TTC549 (cell line): ENCODE results near the gene SCARF1.
A peak's percentile ranks its signal among the peaks of the same experiment; 100 is the strongest.

ENCODE experiments used
- FAIRE-seq: peaks from 2 replicates; lab custom pipeline; 2012; peaks lifted over from hg19 to GRCh38; lab: Jason Lieb, UNC

Gene SCARF1

GRCh38 chr17:1628856-1629503, 16.6 kb downstream of the SCARF1 start:
- peak; percentile 57 for FAIRE-seq

GRCh38 chr17:1627982-1628855, 17.3 kb downstream of the SCARF1 start, which contains the start of gene SLC43A2:
TSS of gene SLC43A2 (minus strand) at chr17:1628834. CDS start at chr17:1627874, 960 bp downstream.
- no peak for FAIRE-seq

DNA sequence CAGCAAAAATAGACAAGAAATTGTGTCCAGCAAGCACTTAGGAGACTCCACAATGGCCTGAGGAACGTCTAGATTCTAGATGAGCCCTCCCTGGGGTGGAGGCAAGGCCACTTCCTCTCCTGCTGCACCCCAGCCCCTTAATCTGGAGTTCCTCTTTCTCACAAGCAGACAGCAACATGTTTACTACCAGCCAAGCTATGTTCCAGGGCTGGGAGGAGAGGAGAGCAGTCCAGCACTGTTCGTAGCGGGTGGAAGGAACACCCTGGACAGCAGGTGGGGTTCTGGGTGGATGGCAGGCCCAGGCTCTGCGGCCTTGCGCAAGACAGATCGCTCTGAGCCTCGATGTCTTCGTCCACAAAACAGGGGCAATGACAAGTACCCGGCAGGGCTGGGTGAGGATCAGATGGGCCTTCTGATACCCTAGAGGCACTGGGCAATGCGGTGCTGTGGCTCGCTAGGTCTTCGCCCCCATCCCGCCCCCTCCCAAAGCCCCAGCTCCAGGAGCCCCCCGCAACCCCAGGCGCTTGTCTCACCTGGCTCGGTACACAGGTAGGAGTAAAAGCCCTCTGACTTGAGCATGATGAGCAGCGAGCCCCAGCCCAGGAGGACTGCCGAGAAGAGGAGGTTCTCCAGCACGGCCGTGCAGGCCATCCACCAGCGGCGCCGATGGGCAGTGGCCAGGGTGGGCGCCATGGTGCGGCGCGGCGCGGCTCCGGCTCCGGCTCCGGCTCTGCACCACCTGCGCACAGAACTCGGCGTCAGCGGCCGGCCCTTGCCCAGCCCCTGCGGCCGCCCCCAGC, 18.1 kb downstream of the SCARF1 start:
- FAIRE-seq = no peak

DNA sequence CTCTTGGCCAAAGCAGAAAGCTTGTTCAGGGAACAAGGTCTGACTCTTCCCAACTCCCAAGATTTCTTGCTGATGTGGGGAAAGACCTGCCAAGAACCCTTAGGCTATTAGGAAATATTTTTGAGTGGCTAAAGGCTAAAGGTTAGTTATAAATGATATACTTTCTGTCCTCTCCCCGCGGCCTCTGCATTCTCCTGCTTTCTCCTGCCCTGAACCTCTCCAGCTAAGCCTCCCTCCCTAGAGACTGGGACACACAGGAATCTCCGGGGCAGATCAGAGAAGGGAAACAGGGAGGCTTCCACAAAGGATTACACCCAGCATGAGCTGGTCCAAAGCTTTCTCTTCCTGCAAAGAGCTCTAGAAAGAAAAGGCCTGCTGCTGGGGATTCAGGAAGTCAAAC, 19.2 kb downstream of the SCARF1 start:
- no peak for FAIRE-seq

DNA sequence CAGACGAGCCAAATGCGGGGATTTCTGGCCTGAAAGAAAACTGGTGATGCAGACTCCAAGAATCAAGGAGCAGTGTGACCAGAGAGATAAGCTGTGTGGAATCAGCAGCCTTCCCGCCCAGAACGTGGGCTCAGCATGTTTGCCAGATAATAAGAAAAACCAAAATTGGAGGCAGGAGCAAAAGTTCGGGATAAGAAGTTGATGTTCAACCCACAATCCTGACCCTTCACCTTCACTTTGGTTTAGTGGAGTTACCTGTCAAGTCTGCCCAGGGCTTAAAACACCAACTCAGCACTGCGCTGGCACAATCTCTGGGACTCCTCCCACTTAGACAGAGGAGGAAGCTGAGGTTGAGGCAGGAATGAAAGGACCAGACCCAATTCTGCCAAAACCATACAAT, 20.0 kb downstream of the SCARF1 start:
- FAIRE-seq = no peak

DNA sequence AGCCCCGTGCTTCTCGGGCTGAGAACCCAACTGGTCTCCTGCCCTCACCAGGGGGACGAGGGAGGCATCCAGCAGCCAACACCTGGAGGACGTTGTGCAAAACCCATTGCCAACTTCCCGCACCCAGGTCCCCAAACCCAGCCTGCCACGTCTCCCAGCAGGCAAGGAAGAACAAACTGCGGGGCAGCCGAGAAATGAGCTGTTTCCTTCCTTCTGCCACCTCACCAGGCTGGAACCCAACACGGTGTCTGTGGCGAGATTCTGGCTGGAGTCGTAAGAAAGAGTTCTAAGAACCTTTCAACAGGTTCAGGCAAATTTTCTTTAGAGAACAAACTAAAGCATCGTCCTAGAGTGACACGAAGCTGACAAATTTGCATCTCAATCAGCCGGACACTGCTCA, 20.5 kb downstream of the SCARF1 start:
- no peak for FAIRE-seq

DNA sequence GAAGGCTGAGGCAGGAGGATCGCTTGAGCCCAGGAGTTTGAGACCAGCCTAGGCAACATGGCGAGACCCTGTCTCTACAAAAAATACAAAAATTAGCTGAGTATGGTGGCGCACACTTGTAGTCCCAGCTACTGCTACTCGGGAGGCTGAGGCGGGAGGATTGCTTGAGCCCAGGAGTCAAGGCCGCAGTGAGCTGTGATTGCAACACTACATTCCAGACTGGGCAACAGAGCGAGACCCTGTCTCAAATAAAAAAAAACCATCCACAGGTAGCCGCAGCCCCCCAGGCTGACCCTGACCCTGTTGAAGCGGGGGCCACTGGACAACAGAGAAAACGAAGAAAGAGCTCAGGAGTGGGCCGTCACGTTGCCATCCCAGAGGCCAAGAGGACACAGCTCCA, 20.9 kb downstream of the SCARF1 start:
- no peak for FAIRE-seq

DNA sequence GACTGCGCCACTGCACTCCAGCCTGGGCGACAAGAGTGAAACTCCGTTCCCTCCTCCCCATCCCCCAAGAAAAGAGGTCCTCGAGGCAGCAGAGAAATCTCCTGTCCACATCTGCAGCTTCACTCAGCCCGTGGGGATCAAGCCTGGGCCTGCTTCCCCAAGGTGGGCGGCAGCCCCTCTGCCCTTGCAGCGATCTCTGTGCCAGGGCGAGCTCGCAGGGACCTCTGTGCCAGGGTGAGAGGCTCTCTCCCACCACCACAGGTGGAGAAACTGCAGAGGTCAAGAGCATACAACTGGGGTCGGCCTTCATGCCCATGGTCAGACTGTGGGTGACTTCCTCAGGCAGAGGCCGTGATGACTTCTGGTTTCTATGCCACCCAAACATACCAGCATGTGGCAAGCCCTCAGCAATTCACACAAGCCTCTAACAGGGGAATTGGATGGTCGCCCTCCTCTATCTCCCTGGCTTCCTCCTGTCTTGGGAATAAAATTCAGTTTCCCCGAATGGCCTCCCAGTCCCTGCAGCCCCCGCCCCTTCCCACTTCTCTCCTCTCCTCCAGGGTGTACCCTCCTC, 22.4 kb downstream of the SCARF1 start:
- FAIRE-seq = no peak

DNA sequence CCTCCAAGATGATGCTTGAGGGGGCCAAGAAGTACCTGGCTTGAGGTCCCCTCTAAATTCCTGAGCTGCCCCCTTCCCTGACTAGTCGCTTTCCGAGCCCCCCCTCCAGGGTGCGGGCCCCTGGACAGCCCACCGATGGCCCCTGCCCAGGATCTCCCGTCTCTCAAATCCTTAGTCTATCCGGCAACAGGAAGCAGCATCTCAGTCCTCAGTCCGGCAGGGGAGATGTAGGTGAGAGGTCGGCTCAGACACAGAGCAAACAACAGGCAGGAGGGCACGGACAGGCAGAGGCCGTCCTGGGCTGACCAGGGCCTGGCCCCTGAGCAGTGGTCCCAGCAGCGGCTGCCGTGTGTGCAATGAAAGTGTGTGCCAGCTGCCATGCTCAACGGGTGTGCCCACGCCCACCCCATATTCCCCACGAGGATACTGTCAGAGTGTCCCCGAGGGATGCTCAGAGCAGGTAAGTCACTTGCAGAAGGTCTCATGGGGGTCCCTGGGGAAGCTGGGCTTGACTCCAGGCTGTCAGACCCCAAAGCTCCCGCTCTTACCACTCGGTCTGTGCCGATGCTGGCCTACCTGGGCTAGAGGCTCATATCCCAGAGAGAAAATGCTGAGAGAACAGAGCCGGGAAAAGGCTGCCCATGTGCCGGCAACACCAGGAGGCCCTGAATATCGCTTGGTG, 24.1 kb downstream of the SCARF1 start:
- no peak for FAIRE-seq

GRCh38 chr17:1620486-1620885, 25.0 kb downstream of the SCARF1 start:
- FAIRE-seq = no peak

DNA sequence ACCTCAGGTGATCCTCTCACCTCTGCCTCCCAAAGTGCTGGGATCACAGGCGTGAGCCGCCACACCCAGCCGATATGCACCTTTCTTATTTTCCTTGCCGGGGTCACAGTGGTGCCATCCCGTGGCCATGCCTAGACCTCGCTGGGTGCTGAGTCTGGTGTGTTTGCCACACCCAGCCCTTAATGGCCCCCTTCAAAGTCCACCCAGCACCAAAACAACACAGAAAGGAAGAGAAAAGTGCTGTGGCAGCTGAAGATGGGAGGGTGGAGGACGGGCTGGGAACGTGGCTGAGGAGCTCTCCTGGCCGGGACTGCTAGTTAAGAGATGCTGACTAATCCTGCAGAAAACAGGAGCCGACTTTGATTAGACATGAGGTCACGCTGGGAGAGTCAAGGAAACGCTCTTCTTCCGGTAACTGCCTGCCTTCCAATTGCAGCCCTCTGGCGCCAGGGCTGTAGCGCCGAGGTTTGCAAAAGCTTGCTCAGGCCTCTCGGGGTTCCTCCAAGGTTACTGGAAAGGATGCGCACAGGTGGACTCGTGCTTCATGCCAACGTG, 27.8 kb downstream of the SCARF1 start:
- no peak for FAIRE-seq

DNA sequence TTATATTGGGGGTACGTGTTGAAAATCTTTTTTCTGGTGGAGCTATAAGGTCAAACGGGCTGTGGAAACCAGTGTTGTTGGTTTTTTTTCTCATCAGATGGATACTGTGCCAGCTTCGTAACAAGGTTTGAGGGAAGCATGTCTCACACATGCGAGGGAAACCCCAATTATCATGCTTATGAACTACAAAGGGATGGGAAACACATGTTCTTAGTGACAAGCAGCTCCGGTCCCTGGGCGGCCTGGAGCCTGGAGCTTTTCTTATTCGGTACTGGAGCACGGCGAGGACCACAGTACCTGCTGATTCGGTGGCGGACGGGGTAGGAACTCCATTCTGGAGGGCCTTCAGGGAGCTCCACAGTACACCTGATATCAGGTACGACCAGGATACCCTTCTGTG, 29.4 kb downstream of the SCARF1 start:
- no peak for FAIRE-seq

DNA sequence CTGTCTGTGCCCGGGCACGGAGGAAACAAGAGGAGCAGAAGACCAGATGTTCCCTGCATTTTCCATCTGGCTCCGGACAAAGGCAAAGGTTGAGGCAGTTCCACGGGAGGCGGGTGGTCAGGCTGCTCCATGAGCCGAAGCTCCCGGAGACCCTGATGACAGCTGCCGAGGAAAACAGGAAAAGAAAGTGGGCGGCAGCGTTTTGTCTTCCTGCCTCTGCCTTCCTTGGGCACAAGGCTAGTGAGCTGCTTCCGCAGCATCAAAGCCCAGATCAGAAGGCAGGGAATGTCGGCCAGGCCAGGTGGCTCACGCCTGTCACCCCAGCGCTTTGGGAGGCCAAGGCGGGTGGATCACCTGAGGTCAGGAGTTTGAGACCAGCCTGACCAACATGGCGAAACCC, 33.1 kb downstream of the SCARF1 start:
- no peak for FAIRE-seq

- no peak for FAIRE-seq
Measured at GRCh38 chr17:1611715-1612114, 33.8 kb downstream of the SCARF1 start.

GRCh38 chr17:1608676-1609075, 36.9 kb downstream of the SCARF1 start:
- FAIRE-seq = no peak

DNA sequence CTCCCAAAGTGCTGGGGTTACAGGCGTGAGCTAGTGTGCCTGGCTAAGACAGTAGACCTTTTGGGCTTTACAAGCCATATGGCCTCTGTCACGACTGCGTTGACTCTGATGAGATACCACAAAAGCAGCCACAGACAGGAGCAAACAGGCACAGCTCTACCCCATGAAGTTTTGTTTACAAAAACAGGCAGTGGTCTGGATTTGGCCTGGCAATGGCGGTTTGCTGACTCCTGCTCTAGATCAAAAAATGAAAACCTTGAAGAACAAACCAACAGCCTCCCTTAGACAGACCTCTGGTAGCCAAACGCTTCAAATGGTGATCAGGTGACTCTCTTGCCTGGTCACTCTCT, 37.6 kb downstream of the SCARF1 start:
- no peak for FAIRE-seq

DNA sequence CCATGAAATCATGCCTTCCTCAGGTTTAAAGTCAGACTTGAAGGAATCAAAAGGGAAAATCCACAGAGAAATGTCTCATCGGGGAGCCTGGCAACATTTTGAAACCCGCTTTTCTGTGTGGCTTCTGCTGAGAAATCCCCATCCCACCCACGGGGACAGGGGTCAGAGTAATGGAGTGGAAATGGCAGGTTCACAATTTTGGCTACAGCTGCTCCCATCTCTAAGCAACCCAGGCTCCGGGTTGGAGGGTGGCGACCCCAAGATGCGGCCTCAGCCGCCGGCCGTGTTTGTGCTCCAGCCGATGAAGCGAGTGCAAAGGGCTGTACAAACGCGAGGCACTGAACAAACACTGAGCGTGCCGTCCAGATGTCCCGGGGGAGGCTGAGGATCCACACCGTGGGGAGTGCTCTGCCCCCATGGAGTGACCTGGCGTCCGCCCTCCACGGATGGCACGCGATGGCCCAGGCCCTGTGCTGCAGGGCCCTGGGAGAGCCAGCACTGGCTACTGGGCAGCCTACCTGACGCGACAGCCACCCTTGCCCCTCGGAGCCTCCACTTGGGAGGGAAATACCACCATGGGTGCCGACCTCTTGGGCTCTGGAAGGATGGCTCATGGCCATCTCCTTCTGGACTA, 39.1 kb downstream of the SCARF1 start:
- no peak for FAIRE-seq

DNA sequence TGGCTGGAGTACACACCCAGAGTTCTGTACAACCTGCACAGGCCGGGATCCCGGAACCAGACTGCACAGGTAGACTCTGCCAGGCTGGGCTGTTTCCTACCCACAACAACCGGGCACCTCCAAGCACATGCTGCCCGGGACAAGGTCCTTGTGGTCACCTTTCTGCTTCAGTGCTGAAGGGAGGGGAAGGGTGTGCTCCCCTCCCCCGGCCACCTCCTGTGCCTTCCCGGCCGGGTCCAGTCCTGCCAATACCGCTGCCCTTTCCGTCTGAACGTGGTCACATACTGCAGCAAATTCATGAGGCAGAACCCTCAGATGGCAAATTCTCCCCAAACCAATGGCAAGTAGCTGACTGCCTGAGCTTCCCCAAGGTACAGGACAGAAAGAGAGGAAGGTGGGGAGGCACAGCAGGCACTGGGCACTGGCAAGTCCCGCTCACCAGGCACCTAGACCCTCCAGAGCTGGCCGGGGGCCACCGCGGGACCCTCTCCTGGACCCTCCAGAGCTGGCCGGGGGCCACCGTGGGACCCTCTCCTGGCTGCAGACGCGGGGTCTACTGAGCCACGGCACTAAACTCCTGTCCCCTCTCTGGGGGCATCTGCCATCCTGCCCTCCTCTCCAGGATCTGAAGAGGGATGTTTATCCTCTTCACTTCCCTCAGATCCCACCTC, 39.7 kb downstream of the SCARF1 start:
- no peak for FAIRE-seq

GRCh38 chr17:1604831-1605528, 40.6 kb downstream of the SCARF1 start:
- FAIRE-seq = no peak

DNA sequence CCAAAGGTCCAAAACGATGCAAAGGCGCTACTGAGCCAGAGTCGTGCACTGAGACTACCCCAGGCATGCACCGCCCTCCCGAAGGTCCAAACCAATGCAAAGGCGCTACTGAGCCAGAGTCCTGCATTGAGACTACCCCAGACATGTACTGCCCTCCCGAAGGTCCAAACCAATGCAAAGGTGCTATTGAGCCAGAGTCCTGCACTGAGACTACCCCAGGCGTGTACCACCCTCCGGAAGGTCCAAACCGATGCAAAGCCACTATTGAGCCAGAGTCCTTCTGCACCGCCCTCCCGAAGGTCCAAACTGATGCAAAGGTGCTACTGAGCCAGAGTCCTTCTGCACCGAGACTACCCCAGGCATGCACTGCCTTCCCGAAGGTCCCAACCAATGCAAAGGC, 44.0 kb downstream of the SCARF1 start:
- no peak for FAIRE-seq
